ENCODE results near the gene ETHE1.

Gene ETHE1

DNA sequence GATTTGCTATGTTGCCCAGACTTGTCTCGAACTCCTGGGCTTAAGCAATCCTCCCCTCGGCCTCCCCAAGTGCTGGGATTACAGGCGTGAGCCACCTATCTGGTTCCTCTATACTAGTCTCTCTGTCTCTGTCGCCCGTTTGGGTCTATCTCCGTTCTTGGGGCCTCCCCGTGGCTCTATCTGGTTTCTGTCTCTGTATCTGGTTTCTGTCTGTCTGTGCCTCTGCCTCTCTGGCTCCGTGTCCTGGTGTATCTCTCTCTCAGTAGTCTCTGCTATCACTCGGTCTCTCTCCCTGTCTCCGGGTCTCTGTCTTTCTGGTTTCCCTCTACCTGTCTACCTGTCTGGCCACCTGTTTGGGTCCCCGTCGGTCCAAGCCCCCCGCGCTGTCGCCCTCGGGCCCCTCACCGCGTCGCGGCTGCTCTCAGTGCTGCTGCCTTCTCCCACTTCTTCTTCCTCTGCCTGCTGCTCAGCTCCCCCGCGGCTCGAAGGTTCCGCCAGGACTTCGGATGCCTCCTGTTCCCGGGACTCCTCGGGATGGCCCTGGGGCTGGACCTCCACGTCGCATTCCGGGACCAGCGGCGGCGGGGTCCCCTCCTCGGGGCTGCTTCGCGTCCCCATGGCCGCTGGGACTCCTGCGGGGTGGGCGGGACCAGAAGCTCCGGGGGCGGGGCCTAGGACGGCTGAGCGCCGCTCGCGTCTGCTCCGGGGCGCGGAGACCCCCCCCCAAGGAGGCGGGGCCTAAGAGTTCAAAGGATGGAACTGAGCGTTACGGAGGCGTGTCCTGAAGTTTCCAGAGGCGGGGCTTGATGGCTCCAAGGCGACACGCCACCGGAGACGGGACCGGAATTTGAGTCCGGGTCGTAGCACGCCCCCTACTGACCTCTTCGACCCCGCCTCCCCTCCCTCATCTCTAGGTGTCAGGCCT, 23.2 kb downstream of the ETHE1 start:
- TF ChIP-seq, protein P1, sequence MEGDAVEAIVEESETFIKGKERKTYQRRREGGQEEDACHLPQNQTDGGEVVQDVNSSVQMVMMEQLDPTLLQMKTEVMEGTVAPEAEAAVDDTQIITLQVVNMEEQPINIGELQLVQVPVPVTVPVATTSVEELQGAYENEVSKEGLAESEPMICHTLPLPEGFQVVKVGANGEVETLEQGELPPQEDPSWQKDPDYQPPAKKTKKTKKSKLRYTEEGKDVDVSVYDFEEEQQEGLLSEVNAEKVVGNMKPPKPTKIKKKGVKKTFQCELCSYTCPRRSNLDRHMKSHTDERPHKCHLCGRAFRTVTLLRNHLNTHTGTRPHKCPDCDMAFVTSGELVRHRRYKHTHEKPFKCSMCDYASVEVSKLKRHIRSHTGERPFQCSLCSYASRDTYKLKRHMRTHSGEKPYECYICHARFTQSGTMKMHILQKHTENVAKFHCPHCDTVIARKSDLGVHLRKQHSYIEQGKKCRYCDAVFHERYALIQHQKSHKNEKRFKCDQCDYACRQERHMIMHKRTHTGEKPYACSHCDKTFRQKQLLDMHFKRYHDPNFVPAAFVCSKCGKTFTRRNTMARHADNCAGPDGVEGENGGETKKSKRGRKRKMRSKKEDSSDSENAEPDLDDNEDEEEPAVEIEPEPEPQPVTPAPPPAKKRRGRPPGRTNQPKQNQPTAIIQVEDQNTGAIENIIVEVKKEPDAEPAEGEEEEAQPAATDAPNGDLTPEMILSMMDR (IDR thresholded peaks at IDR 0.05; ENCODE audit: low read depth, low read length): no peak
- peak; percentile 90 to 91 for DNase-seq (ENCODE audit: low read depth in 2 of 2)
- peak overlapping the region; percentile 86 to 90 for H3K4me3 ChIP-seq (replicated peaks in 1 of 2; ENCODE audit: low read depth in 2 of 2, low read length in 2 of 2)

DNA sequence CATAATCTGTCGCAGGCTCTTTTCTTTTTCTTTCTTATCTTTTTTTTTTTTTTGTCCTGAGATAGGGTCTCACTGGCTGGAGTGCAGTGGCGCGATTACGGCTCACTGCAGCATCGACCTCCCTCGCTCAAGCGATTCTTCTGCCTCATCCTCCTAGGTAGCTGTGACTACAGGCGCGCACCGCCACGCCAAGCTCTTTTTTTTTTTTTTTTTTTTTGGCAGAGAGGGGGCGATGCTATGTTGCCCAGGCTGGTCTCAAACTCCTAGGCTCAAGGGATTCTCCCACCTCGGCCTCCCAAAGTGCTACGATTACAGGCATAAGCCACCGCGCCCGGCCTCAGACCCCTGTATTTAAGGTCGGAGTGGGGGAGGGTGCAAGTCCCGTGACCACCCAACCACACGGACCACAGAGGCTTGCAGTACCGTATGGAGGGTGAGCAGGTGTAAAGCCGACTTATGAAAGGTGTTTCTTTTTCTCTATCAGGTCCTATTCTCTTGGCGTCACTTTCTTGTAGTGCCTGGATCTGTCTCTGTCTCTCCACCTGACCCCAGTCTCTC, 24.5 kb downstream of the ETHE1 start:
- DNase-seq (ENCODE audit: low read depth in 2 of 2): no peak
- TF ChIP-seq, protein P1 (IDR thresholded peaks at IDR 0.05; ENCODE audit: low read depth, low read length): no peak
- H3K4me3 ChIP-seq (replicated peaks in 1 of 2; ENCODE audit: low read depth in 2 of 2, low read length in 2 of 2): no peak overlapping the region

DNA sequence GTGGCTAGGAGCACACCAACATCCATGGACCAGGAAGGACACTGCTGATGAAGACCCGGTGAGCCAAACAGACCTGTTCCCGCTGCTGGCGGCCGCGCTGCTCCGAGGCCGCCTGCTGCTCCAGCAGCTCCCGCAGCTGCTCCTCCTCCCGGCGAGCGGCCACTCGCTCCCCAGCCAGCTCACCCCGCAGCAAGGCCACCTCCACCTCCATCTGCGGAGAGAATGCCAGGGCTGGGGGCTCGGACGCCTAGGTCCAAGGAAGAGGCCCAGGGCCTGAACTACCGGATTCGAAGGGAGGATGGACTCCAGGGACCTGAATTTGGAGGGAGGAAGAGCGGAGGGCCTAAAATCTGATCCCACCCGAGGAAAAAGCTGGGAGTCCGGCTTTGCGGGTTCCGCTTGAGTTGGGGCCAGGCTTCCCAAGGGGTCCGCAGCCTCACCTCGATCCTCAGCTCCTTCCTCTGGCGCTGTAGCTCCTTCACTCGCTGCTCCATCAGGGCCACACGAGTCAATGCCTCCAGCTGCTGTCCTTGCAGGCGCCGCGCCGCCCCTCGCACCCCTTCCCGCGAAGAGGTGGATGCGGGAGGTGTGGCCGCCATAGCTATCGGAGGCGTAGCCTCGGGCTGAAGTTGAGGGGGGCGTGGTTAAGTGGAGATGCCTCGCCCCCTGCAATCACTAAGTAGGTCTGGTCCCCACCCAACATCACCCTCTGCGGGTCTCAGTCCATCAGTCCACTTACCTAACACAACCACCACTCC, 25.2 kb downstream of the ETHE1 start:
- H3K4me3 ChIP-seq (replicated peaks in 1 of 2; ENCODE audit: low read depth in 2 of 2, low read length in 2 of 2): peak overlapping the region in 1 of 2 donors; percentile 3
- DNase-seq (ENCODE audit: low read depth in 2 of 2): peak in 1 of 2 donors; percentile 5
- TF ChIP-seq, protein P1 (IDR thresholded peaks at IDR 0.05; ENCODE audit: low read depth, low read length): no peak

DNA sequence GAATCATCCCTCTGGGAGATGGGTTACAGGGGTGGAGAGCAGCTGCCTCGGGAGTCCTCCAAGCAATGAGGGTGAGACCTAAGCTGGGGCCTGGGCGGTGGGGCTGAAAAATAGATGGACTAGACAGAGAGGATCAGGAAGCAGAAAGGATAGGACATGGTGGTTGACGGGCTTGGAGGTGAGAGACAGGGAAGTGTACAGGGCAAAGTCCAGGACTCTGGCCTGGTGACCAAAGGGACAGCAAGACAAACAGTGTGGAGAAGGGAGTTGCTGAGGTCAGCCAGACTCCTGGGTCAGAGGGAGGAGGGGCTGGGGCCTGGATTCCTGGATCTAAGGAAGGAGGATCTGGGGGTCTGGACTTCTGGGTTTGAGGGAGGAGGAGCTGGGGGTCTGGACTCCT, 28.0 kb downstream of the ETHE1 start:
- DNase-seq (ENCODE audit: low read depth in 2 of 2): no peak
- TF ChIP-seq, protein P1 (IDR thresholded peaks at IDR 0.05; ENCODE audit: low read depth, low read length): no peak
- H3K4me3 ChIP-seq (replicated peaks in 1 of 2; ENCODE audit: low read depth in 2 of 2, low read length in 2 of 2): no peak overlapping the region

DNA sequence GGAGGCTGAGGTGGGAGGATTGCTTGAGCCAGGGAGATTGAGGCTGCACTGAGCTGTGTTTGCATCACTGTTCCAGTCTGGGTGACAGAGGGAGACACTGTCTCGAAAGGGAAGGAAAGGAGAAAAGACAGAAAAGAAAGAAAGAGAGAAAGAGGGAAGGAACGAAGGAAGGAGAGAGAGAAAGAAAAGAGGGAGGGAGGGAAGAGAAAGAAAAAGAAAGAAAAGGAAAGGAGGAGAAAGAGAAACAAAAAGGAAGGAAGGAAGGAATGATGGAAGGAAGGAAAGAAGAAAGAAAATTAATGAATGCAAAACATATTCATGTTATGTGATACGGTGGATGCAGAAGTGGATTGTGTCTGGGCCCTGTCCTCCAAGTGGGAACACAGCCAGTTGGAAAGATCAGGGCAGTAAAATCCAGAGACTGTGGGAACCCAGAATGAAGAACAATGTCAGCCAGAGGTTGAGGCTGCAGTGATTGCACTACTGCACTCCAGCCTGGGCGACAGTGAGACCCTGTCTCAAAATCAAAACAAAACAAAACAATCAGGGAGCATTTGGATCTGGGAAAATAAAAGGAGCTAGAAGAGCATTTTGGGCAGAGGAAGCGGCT, 28.7 kb downstream of the ETHE1 start:
- no peak overlapping the region for H3K4me3 ChIP-seq (replicated peaks in 1 of 2; ENCODE audit: low read depth in 2 of 2, low read length in 2 of 2)
- no peak for DNase-seq (ENCODE audit: low read depth in 2 of 2)
- TF ChIP-seq, protein P1 (IDR thresholded peaks at IDR 0.05; ENCODE audit: low read depth, low read length): no peak

DNA sequence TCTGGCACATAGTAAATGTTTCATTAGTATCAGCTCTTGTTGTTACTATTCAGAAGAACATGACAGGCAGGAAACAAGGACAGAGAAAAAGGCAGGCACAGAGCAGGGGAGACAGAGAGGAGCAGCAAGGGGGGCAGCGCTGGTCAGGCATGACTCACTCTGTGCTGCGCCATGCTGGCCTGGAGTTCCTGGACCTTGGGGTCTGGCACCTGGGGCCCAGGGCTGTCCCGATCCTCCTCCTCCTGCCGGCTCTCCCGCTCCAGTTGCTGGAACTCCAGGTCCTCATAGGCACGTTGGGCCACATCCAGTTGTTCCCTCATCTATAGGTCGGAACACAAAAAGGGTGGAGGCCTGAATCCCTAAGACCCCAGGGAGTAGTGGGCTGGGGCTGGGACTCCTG, 30.0 kb downstream of the ETHE1 start:
- DNase-seq (ENCODE audit: low read depth in 2 of 2): no peak
- TF ChIP-seq, protein P1 (IDR thresholded peaks at IDR 0.05; ENCODE audit: low read depth, low read length): no peak
- H3K4me3 ChIP-seq (replicated peaks in 1 of 2; ENCODE audit: low read depth in 2 of 2, low read length in 2 of 2): no peak overlapping the region

All from cardiac fibroblast (primary cell).